Ishikawa (cell line): ENCODE data around the gene CCDC141.

Experiments
- CEBPB ChIP-seq: IDR thresholded peaks from 2 replicates; pipeline ENCODE4 v1.6.1; 2012
- CREB1 ChIP-seq: IDR thresholded peaks from 2 replicates; pipeline ENCODE4 v1.6.1; 2012; ENCODE audit warnings: low read depth
- EGR1 ChIP-seq: IDR thresholded peaks from 2 replicates; pipeline ENCODE4 v1.6.1; 2012
- EP300 ChIP-seq: IDR thresholded peaks from 2 replicates; pipeline ENCODE4 v1.6.1; 2012; ENCODE audit warnings: borderline replicate concordance
- FOXM1 ChIP-seq: IDR thresholded peaks from 2 replicates; pipeline ENCODE4 v1.6.1; 2012; ENCODE audit warnings: low read depth, borderline replicate concordance
- NFIC ChIP-seq: IDR thresholded peaks from 2 replicates; pipeline ENCODE4 v1.6.1; 2012
- RAD21 ChIP-seq: IDR thresholded peaks from 2 replicates; pipeline ENCODE4 v1.6.1; 2012; ENCODE audit warnings: low read depth
- TAF1 ChIP-seq: IDR thresholded peaks from 2 replicates; pipeline ENCODE4 v1.6.1; 2012; ENCODE audit warnings: low read depth, mild to moderate bottlenecking
- TCF12 ChIP-seq: IDR thresholded peaks from 2 replicates; pipeline ENCODE4 v1.6.1; 2012; ENCODE audit warnings: low read depth
- TEAD4 ChIP-seq: IDR thresholded peaks from 2 replicates; pipeline ENCODE4 v1.6.1; 2012
- YY1 ChIP-seq: IDR thresholded peaks from 2 replicates; pipeline ENCODE4 v1.6.1; 2012; ENCODE audit warnings: low read depth
- ZBTB7A ChIP-seq: IDR thresholded peaks from 2 replicates; pipeline ENCODE4 v1.6.1; 2012; ENCODE audit warnings: low read depth
- TF ChIP-seq, protein P1 (sequence below): IDR thresholded peaks from 2 replicates; pipeline ENCODE4 v1.6.1; 2012
- TF ChIP-seq, protein P2 (sequence below): IDR thresholded peaks from 2 replicates; pipeline ENCODE4 v1.6.1; 2012; ENCODE audit warnings: low read depth, mild to moderate bottlenecking
- TF ChIP-seq, protein P3 (sequence below): IDR thresholded peaks from 2 replicates; pipeline ENCODE4 v1.6.1; 2012

Gene CCDC141

DNA sequence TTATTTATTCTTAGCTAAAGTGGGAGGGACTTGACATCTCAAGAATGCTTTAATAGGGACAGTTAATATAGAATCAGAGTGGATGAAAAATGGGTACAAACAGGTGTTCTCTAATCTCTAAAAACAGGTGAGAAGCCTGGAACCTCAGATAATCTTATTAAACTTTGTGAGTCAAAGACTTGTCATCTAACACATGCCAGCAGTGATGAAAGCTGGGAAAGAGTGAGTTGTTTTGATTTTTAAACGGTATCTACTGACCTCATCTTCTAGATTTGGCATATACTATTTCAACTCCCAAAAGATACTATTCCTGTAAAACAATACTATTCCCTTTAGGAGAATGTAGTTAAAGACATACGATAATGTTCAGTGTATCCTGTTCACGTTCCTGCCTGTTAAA, 103.4 kb downstream of the CCDC141 start:
- TF ChIP-seq EP300 (no peak), CREB1 (no peak), EGR1 (no peak), FOXM1 (no peak), ZBTB7A (no peak), YY1 (no peak), TAF1 (no peak), TCF12 (no peak), CEBPB (no peak), NFIC (no peak), RAD21 (no peak), TEAD4 (no peak)
- TF ChIP-seq, protein P1, sequence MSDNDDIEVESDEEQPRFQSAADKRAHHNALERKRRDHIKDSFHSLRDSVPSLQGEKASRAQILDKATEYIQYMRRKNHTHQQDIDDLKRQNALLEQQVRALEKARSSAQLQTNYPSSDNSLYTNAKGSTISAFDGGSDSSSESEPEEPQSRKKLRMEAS = no peak
- TF ChIP-seq, protein P2, sequence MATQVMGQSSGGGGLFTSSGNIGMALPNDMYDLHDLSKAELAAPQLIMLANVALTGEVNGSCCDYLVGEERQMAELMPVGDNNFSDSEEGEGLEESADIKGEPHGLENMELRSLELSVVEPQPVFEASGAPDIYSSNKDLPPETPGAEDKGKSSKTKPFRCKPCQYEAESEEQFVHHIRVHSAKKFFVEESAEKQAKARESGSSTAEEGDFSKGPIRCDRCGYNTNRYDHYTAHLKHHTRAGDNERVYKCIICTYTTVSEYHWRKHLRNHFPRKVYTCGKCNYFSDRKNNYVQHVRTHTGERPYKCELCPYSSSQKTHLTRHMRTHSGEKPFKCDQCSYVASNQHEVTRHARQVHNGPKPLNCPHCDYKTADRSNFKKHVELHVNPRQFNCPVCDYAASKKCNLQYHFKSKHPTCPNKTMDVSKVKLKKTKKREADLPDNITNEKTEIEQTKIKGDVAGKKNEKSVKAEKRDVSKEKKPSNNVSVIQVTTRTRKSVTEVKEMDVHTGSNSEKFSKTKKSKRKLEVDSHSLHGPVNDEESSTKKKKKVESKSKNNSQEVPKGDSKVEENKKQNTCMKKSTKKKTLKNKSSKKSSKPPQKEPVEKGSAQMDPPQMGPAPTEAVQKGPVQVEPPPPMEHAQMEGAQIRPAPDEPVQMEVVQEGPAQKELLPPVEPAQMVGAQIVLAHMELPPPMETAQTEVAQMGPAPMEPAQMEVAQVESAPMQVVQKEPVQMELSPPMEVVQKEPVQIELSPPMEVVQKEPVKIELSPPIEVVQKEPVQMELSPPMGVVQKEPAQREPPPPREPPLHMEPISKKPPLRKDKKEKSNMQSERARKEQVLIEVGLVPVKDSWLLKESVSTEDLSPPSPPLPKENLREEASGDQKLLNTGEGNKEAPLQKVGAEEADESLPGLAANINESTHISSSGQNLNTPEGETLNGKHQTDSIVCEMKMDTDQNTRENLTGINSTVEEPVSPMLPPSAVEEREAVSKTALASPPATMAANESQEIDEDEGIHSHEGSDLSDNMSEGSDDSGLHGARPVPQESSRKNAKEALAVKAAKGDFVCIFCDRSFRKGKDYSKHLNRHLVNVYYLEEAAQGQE = no peak
- TF ChIP-seq, protein P3, sequence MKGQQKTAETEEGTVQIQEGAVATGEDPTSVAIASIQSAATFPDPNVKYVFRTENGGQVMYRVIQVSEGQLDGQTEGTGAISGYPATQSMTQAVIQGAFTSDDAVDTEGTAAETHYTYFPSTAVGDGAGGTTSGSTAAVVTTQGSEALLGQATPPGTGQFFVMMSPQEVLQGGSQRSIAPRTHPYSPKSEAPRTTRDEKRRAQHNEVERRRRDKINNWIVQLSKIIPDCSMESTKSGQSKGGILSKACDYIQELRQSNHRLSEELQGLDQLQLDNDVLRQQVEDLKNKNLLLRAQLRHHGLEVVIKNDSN = no peak

DNA sequence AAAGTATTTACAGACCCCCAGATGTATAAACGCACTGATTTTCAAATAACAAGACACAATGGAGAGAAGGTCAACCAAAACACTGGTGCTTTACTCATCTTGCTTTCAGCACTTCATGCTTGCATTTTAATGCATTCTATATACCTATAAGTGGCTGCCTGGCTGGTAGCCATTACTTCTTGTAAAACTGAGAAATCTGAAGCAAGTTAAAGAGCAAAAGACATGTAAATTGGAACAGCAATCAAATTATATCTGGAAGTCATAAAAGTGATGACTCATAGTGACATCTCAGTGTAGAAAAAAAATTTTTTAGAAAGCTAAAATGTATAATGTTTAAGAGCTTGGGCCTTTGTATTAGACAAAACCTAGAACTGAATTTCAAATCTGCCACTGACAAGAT, 106.2 kb downstream of the CCDC141 start:
- TF ChIP-seq, protein P1 = no peak
- TF ChIP-seq CEBPB (no peak), TCF12 (no peak), EP300 (no peak), ZBTB7A (no peak), RAD21 (no peak), EGR1 (no peak), FOXM1 (no peak), TEAD4 (no peak)
- TF ChIP-seq, protein P3 = no peak
- TF ChIP-seq, protein P2 = no peak

DNA sequence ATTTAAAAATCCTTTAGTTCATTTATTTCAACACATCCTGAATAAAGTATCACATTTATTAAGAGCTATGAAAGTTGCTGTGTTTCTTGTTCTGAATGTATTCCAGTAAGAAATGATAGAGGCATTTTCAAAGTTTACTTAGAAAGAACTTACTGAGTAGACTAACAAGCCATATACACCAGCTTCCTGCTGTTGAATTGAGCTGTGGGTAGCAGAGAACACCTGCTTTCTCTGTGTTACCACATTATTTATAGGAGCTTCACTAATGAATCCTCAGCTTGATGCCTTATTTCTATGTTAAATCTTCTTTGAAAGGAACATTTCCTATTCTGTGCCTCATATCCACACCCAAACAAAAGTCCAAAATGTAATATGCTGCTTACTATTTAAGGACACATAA, 115.4 kb downstream of the CCDC141 start:
- no peak for TF ChIP-seq YY1
- no peak for TF ChIP-seq CEBPB
- TF ChIP-seq EGR1 = no peak
- TF ChIP-seq, protein P1 = no peak
- no peak for TF ChIP-seq EP300
- no peak for TF ChIP-seq NFIC
- TF ChIP-seq RAD21 = no peak
- TF ChIP-seq CREB1 = no peak
- TF ChIP-seq TCF12 = no peak
- TF ChIP-seq TAF1 = no peak
- TF ChIP-seq, protein P3 = no peak
- TF ChIP-seq ZBTB7A = no peak

DNA sequence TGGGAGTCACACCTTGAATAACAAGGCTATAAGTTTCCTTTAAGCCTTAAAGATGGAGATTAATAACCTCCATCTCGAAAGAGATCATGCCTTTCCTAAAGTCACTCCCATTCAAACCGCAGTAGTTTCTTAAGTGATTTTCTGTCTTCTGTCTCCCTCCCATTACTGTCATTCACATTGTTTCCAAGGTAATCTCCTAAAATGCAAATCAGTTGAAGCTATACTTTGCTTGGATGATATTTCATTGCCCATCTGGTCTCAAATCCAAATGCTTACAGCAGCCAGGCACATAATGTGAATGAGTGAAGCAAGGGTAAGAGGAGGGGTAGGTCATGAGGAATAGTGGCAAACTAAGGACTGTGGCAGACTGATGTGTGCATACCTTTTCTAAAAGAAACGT, 116.4 kb downstream of the CCDC141 start:
- no peak for TF ChIP-seq TAF1
- no peak for TF ChIP-seq EGR1
- TF ChIP-seq, protein P1 = no peak
- TF ChIP-seq CREB1 = no peak
- TF ChIP-seq ZBTB7A = no peak
- TF ChIP-seq YY1 = no peak
- TF ChIP-seq TEAD4 = no peak
- TF ChIP-seq FOXM1 = no peak
- TF ChIP-seq CEBPB = no peak
- TF ChIP-seq, protein P2 = no peak
- TF ChIP-seq, protein P3 = no peak
- no peak for TF ChIP-seq RAD21
- TF ChIP-seq NFIC = no peak
- TF ChIP-seq EP300 = no peak
